ENCODE data around the gene ACSS3.
A peak's percentile ranks its signal among the peaks of the same experiment; 100 is the strongest.

Gene ACSS3

GRCh38 chr12:81231574-81232368 lies 153.9 kb downstream of the ACSS3 start:
- no peak for DNase-seq

GRCh38 chr12:81245458-81245857 lies 167.6 kb downstream of the ACSS3 start:
- DNase-seq = no peak

GRCh38 chr12:81245907-81246570 lies 168.2 kb downstream of the ACSS3 start:
- DNase-seq = peak in 1 of 2 experiments; percentile 34

- DNase-seq = no peak
Measured at GRCh38 chr12:81249976-81250375, 172.1 kb downstream of the ACSS3 start.

- DNase-seq = no peak
Measured at GRCh38 chr12:81252228-81252627, 174.3 kb downstream of the ACSS3 start.

GRCh38 chr12:81253360-81253759 lies 175.5 kb downstream of the ACSS3 start:
- DNase-seq = no peak

- no peak for DNase-seq
Measured at GRCh38 chr12:81255456-81255855, 177.6 kb downstream of the ACSS3 start.

- DNase-seq = no peak
Measured at GRCh38 chr12:81255947-81256346, 178.1 kb downstream of the ACSS3 start.

GRCh38 chr12:81257947-81258551 lies 180.2 kb downstream of the ACSS3 start:
- peak in 1 of 2 experiments; percentile 25 for DNase-seq

GRCh38 chr12:81259360-81259759 lies 181.5 kb downstream of the ACSS3 start:
- DNase-seq = no peak

- DNase-seq = no peak
Measured at GRCh38 chr12:81261508-81262207, 183.8 kb downstream of the ACSS3 start.

- DNase-seq = no peak
Measured at GRCh38 chr12:81263072-81263471, 185.2 kb downstream of the ACSS3 start.

- no peak for DNase-seq
Measured at GRCh38 chr12:81270385-81270784, 192.5 kb downstream of the ACSS3 start.

GRCh38 chr12:81274637-81275529 lies 197.0 kb downstream of the ACSS3 start:
- no peak for DNase-seq

- DNase-seq = no peak
Measured at GRCh38 chr12:81284137-81284536, 206.3 kb downstream of the ACSS3 start.

- no peak for DNase-seq
Measured at GRCh38 chr12:81288651-81289050, 210.8 kb downstream of the ACSS3 start.

- DNase-seq = no peak
Measured at GRCh38 chr12:81294325-81295190, 216.7 kb downstream of the ACSS3 start.

GRCh38 chr12:81295251-81295650 lies 217.4 kb downstream of the ACSS3 start:
- DNase-seq = no peak

GRCh38 chr12:81296556-81297305 lies 218.9 kb downstream of the ACSS3 start:
- DNase-seq = no peak

GRCh38 chr12:81297601-81298000 lies 219.7 kb downstream of the ACSS3 start:
- DNase-seq = no peak
